ENCODE measurements around the gene FOXI2.
A peak's percentile ranks its signal among the peaks of the same experiment; 100 is the strongest.

Gene FOXI2

GRCh38 chr10:127699311-127699710 lies 37.7 kb upstream of the FOXI2 start:
- no peak for TF ChIP-seq CTCF (IDR thresholded peaks at IDR 0.05; ENCODE audit: extremely low read depth, insufficient read depth, missing control alignments)
- DNase-seq (ENCODE audit: low spot score): no peak
- in situ Hi-C loops (cut with MboI; ENCODE audit: low pct_unique_long_range_greater_than_20kb, low sequenced_read_pairs, unreplicated experiment): no loop called here

- in situ Hi-C loops (cut with MboI; ENCODE audit: low pct_unique_long_range_greater_than_20kb, low sequenced_read_pairs, unreplicated experiment): loop anchor here (25.0 kb wide), 1 partner anchor 310 kb away; no protein-coding TSS in a partner anchor
- no peak for TF ChIP-seq CTCF (IDR thresholded peaks at IDR 0.05; ENCODE audit: extremely low read depth, insufficient read depth, missing control alignments)
- DNase-seq (ENCODE audit: low spot score): no peak
These were observed 34.7 kb upstream of the FOXI2 start for GRCh38 chr10:127702271-127702670.

DNA sequence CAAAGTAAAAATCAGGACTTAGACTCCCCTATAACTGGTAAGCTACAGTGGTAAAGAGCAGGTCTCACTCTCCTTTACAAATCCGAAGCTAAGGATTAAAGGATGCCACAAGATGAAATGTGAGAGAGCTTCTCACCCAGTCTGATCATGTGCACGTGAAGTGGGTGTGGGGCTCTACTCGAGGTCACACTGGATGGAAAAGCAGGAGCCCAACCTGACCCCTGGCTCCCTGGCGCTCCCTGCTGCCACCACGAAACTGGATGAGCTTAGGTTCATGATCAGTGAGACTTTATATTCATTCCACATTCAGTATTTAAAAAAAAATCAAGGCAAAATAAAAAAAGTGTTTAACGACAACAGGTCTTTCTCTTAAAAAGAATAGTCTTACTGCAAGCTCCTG lies 21.7 kb upstream of the FOXI2 start:
- DNase-seq (ENCODE audit: low spot score): no peak
- in situ Hi-C loops (cut with MboI; ENCODE audit: low pct_unique_long_range_greater_than_20kb, low sequenced_read_pairs, unreplicated experiment): loop anchor here (25.0 kb wide), 1 partner anchor 297 kb away; no protein-coding TSS in a partner anchor

DNA sequence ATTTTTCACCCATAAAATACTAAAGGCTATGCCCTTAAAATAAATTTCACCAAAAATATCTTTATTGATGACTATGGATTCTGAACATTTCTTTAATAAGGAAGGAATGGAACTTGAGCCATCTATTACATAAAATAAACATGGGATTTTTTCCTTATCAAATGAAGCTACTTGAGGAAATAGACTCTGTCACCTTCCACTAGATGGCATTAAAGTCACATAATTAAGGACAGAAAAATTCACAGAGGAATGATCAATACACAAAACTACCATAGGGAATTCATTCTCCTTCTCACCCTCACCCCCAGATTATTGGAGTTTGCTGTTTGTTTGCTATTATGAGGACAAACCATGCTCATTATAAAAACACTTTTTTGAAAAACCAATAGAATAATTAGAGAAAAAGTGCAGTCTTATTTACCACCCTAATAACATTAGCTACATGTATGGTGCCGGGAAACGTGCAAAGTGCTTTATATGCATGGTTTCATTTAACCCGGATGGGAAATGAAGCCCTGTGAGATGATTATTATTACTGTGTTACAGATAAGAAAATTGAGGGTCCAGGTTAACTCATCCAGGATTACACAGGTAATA lies 21.1 kb upstream of the FOXI2 start:
- peak; percentile 17 for DNase-seq (ENCODE audit: low spot score)
- in situ Hi-C loops (cut with MboI; ENCODE audit: low pct_unique_long_range_greater_than_20kb, low sequenced_read_pairs, unreplicated experiment): loop anchor here (25.0 kb wide), 1 partner anchor 296 kb away; no protein-coding TSS in a partner anchor
- peak; percentile 46 for TF ChIP-seq CTCF (IDR thresholded peaks at IDR 0.05; ENCODE audit: extremely low read depth, insufficient read depth, missing control alignments)

More for the DNA sequence above, 21.7 kb upstream of the FOXI2 start:
- no peak for TF ChIP-seq CTCF (IDR thresholded peaks at IDR 0.05; ENCODE audit: extremely low read depth, insufficient read depth, missing control alignments)

DNA sequence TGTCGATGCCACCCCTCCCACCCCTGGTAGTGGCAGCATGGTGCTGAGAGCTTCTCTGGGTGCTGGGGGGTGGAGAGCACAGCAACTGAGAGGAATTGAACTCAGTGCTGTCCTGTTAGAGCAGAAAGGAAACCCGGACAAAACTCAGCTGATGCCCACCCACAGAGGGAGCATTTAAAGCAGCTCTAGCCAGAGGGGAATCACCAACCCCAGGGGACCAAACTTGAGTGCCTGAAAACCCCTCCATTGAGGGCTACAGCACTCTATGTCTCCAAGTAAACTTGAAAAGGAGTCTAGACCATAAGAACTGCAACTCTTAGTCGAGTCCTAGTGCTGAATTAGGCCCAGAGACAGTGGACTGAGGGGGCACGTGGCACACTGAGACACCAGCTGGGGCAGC lies 16.8 kb upstream of the FOXI2 start:
- in situ Hi-C loops (cut with MboI; ENCODE audit: low pct_unique_long_range_greater_than_20kb, low sequenced_read_pairs, unreplicated experiment): loop anchor here (25.0 kb wide), 1 partner anchor 292 kb away; no protein-coding TSS in a partner anchor
- TF ChIP-seq CTCF (IDR thresholded peaks at IDR 0.05; ENCODE audit: extremely low read depth, insufficient read depth, missing control alignments): no peak
- no peak for DNase-seq (ENCODE audit: low spot score)

- no peak for DNase-seq (ENCODE audit: low spot score)
- in situ Hi-C loops (cut with MboI; ENCODE audit: low pct_unique_long_range_greater_than_20kb, low sequenced_read_pairs, unreplicated experiment): loop anchor here (25.0 kb wide), 1 partner anchor 291 kb away; no protein-coding TSS in a partner anchor
- no peak for TF ChIP-seq CTCF (IDR thresholded peaks at IDR 0.05; ENCODE audit: extremely low read depth, insufficient read depth, missing control alignments)
These were observed 16.1 kb upstream of the FOXI2 start for GRCh38 chr10:127720903-127721302.
